GM08714 (cell line): ENCODE data around the gene SLC66A2.
"Not testable (repeated sequence)": the region's sequence is repeated elsewhere in the genome, so short reads cannot be mapped to it uniquely, and the experiment has no call there.

Experiments
- H3K4me3 ChIP-seq: fragments of 200-500 bp; sonication (Bioruptor generic); 2 replicates; pipeline ENCODE4 v1.5.1; 2014; ENCODE audit warnings: mild to moderate bottlenecking, low read length, inconsistent platforms
- ZNF274 ChIP-seq: IDR thresholded peaks from 2 replicates; pipeline ENCODE4 v1.6.1; 2012; ENCODE audit warnings: mild to moderate bottlenecking, low read depth, low read length

The SLC66A2 gene

DNA sequence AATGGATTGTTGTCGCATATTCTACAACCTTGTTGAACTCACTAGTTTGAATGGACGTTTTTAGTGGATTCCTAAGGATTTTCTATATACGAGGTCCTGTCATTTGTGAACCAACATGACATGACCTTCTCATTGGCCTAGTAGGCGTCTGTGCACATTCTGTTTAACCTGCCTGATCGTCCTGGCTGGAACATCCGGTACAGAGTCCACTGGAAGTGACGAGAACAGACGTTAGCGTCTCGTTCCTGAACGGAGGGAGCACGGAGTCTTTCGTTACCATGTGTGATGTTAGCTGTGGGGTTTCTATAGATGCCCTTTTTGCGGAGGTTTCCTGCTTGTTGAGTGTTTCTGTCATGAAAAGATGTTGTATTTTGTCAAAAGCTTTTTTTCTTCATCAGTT, 61.9 kb downstream of the SLC66A2 start:
- H3K4me3 ChIP-seq: no peak overlapping the region
- no peak for TF ChIP-seq ZNF274

- H3K4me3 ChIP-seq: no peak overlapping the region
- TF ChIP-seq ZNF274: no peak
These were observed 63.4 kb downstream of the SLC66A2 start for GRCh38 chr18:79888016-79888415.

- no peak for TF ChIP-seq ZNF274
- H3K4me3 ChIP-seq: no peak overlapping the region
These were observed 64.1 kb downstream of the SLC66A2 start for GRCh38 chr18:79887181-79888000.

DNA sequence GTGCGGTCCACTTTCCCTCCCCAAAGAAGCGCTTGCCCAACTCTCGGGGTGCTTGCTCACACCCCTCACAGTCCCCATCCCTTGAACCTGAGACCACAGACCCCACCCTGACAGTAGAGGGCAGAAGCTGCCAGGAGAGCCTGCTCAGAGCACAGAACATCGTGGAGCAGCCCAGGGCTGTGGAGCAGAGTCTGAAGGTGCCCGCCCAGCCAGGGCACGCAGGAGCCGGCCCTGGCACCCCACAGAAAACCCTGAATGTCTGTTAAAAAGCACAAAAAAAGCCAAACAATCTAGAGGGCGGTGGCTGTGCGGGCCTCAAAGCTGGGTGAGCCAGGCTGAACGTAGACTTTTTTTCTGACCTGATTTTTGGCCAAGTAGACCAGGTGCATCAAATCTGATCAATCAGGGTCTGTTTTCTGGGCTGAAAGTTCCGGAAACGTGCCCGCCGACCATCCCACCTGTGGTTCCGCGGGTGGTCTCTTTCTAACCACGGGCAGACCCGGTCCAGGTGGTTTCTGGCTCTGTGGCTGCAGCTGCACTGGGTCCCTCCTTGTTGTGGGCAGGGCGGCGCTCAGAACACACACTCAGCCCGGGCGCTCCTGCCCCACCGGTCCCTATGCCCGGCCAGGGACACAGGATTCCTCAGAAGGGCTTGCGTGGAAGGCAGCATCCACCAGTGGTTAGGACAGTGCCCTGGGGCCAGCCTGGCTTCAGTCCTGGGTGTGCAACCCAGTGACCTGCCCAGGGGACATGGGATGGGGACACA, 66.3 kb downstream of the SLC66A2 start:
- TF ChIP-seq ZNF274: no peak
- no peak overlapping the region for H3K4me3 ChIP-seq

- H3K4me3 ChIP-seq: no peak overlapping the region
- TF ChIP-seq ZNF274: no peak
These were observed 67.0 kb downstream of the SLC66A2 start for GRCh38 chr18:79884294-79884962.

DNA sequence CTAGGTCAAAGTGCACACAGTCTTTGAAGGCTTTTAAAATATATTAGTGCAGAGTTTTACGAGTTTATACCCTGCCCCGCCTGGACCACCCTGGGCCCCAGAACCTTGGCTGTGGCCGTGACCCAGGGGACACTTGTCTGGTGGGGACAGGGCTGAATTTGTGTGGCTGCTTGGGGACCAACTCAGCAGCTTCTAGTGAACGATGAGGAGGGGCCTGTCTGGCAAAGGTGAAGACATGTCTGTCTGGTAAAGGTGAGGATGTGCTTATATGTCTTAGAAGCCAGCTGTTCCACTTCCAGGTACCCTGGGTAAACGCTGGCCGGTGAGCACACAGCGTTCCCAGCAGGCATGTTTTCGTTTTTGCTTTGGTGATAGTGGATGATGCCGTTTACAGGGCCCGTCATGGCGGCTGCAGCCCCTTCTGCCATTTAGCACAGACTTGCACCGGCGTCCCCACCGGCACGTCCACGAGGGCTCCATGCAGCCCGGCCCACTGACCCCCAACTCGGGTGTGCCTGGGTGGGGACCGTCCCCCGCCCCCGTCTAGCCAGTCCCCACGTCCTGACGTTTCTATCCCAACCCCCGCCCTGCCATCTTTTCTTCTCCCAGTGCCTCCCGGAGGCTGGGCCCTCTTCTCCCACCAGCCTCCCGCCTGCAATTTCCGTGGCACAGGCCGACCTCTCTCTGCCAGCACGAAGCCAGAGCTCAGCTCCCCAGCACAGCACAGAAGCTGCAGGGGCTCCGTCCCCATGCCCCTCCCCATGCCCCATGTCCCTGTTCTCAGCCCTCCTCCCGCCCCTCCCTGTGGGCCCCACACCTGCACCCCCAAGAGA, 67.8 kb downstream of the SLC66A2 start:
- TF ChIP-seq ZNF274: no peak
- H3K4me3 ChIP-seq: no peak overlapping the region

- no peak overlapping the region for H3K4me3 ChIP-seq
- TF ChIP-seq ZNF274: no peak
These were observed 68.8 kb downstream of the SLC66A2 start for GRCh38 chr18:79882522-79883241.

DNA sequence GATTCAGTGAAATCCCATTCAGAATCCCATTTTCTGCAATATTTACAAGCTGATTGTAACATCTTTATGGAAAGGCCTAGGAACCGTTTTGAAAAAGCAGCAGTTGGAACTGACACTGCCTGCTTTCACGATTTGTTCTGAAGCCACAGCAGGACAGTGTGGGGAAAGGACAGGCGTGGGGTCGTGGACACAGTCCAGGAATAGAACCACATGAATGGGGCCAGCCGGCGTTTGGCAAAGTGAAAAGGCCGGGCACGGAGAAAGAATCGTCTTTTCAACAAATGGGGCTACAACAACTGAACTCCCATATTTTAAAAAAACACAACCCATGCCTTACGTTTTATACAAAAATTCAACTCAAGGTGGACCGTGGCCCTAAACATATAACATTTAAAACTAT, 69.8 kb downstream of the SLC66A2 start:
- H3K4me3 ChIP-seq: no peak overlapping the region
- TF ChIP-seq ZNF274: no peak

DNA sequence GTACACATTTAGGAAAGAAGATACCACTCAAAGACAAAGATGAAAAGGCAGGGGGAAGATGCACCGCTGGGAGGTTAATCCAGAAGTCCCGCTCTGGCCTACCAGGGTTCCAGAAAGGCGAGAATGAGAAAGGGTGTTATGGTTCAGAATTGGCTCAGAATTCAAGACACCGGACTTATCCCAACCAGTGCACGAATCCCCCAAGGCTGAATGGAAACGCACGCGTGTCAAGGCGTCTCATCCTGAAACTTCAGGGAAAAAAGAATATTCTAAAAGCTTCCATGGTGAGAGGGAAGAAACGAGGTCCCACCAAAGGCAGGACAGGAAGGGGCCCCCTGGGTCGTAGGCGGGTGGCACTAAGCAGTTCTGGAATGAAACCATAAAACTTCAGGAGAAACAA, 71.9 kb downstream of the SLC66A2 start:
- TF ChIP-seq ZNF274: no peak
- no peak overlapping the region for H3K4me3 ChIP-seq

DNA sequence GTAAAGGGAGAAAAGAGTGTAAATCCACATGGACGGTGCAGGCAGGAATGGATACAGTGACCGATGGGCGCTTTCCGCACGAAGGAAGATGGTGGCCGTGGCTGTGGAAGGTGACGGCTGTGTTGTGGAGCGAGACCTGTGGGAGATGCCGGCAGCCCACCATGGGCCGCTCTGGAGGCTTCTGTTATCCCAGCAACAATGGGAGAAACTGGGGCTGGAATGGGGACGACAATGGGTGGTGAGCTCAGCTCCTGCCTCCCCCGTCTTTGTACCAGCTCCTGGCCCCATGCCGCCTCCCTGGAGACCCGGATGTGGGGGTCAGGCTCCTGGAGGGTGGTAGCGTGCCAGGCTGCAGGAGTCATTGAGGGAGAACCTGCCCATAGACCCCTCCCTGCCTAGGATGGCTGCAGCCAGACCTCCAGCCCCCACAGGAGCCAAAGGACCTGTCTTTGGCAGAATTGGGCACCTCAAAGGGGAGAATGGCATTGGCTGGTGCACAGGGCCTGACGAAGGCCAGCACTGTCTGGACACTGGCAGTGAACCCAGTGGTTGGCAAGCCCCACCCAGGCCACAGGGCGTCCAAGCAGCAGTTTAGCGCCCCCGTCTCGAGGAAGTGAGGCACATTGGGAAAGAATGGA, 72.6 kb downstream of the SLC66A2 start:
- TF ChIP-seq ZNF274: no peak
- H3K4me3 ChIP-seq: no peak overlapping the region

- not testable (repeated sequence) for H3K4me3 ChIP-seq
These were observed 73.2 kb downstream of the SLC66A2 start for GRCh38 chr18:79878246-79878645.

- TF ChIP-seq ZNF274: no peak
- H3K4me3 ChIP-seq: no peak overlapping the region
These were observed 74.0 kb downstream of the SLC66A2 start for GRCh38 chr18:79877163-79878091.
